ENCODE data around the gene SNAPC2.
A peak's percentile ranks its signal among the peaks of the same experiment; 100 is the strongest.

Gene SNAPC2

DNA sequence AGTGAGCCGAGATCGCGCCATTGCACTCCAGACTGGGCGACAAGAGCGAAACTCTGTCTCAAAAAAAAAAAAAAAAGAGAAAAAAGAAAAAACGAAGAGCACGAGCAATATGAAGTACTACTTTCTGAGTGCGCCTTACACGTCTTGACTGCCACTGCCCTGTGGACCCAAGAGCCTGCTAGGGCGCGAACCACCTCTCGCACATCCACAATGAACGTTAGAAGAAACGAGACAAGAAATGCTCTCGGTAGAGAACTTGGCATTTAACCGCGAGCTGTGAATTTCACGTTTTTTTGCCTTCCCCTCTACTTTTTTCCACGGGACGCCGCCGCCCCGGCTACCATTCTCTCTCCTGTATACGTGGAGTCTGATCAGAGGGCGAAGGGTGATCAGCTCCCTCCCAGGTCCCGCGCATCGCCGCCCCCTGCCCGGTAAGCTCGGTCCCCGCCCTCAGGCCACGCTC lies 22.9 kb downstream of the SNAPC2 start:
- TF ChIP-seq, protein P1, sequence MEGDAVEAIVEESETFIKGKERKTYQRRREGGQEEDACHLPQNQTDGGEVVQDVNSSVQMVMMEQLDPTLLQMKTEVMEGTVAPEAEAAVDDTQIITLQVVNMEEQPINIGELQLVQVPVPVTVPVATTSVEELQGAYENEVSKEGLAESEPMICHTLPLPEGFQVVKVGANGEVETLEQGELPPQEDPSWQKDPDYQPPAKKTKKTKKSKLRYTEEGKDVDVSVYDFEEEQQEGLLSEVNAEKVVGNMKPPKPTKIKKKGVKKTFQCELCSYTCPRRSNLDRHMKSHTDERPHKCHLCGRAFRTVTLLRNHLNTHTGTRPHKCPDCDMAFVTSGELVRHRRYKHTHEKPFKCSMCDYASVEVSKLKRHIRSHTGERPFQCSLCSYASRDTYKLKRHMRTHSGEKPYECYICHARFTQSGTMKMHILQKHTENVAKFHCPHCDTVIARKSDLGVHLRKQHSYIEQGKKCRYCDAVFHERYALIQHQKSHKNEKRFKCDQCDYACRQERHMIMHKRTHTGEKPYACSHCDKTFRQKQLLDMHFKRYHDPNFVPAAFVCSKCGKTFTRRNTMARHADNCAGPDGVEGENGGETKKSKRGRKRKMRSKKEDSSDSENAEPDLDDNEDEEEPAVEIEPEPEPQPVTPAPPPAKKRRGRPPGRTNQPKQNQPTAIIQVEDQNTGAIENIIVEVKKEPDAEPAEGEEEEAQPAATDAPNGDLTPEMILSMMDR (IDR thresholded peaks at IDR 0.05; ENCODE audit: insufficient read depth, low read length, missing control alignments), result no peak
- no peak for DNase-seq (ENCODE audit: low read depth, low spot score)
- peak overlapping the region; percentile 97 for H3K4me3 ChIP-seq (ENCODE audit: low read depth, low read length)
- CTCF ChIA-PET, result interaction anchor here (0.6 to 6.0 kb wide), 24 partner anchors 8 to 319 kb away, joined by 3 to 160 read pairs (median 10); partner anchors contain the start of genes CTXN1, ELAVL1, MAP2K7 and SNAPC2
- POLR2A ChIA-PET, result interaction anchor here (0.7 to 2.2 kb wide), 8 partner anchors 9 to 73 kb away, joined by 3 to 10 read pairs (median 5); partner anchors contain the start of genes ELAVL1 and SNAPC2

DNA sequence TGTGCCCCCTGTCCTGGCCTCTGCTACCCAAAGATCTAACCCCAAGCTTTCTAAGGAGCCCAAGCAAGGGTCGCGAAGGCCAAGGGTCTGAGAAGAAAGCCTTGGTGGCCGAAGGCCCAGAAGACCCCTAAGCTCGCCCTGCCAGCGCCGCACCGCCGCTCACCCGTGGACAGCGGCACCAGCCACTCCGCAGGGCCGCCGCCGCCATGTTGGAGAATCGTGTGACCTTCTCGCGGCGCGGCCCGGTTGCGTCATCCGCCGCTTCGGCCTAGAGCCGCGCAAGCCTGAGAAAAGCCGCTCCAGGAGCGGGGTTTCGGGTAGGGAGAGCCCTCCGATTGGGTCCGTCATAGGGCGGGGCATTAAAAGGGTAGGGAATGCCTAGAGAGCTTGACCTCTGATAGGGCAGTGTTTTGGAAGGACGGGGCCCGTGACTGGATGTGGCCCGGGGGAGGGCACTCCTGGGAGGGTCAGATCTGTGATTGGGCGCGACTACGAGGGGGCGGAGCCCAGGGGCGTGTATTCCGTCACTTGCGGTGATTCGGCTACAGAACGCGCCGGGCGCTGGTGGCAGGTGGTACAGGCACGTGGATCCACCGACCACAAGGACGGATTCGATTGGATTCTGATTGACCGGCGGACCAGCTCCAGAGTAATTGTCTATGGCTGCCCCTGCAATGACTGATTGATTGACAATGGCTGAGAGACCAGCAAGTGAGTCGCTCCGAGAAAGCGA lies 23.5 kb downstream of the SNAPC2 start, which contains the start of gene TIMM44:
Gene TIMM44 (minus strand): TSS at position 223 of the 733 bp plus-strand sequence. CDS start 15 bp downstream, at position 208.
- CTCF ChIA-PET, result interaction anchor here (0.6 to 6.0 kb wide), 39 partner anchors 8 to 358 kb away, joined by 3 to 160 read pairs (median 7); partner anchors contain the start of genes CTXN1, ELAVL1, MAP2K7 and SNAPC2

DNA sequence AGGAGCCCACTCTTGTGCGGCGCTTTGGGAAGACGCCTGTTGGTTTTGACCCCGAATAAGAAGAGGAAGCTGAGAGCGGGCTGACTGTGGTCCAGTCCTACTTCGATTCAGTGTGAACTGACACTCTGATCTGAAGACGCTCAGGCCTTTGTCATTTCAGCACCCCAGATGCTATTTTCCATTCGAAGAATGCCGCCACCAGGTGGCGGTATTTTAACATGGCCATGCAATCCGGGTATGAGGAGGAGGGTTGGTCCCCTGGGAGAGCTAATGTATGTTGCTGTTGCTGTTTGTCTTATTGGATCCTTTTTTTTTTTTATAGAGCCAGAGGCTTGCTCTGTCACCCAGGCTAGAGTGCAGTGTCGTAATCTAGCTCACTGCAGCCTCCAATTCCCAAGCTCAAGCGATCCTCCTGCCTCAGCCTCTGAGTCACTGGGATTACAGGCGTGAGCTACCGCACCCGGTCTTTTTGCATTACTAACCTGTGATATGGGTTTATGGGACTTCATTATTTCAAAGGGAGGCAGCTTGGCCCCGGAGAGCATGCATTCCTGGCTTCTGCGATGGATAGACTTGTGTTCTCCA lies 24.1 kb downstream of the SNAPC2 start:
- CTCF ChIA-PET, result interaction anchor here (0.7 to 6.0 kb wide), 40 partner anchors 9 to 397 kb away, joined by 3 to 160 read pairs (median 7); partner anchors contain the start of genes CTXN1, ELAVL1, MAP2K7 and SNAPC2
- POLR2A ChIA-PET, result interaction anchor here (0.6 to 2.2 kb wide), 9 partner anchors 8 to 61 kb away, joined by 3 to 10 read pairs (median 4); partner anchors contain the start of genes ELAVL1 and SNAPC2
- H3K4me3 ChIP-seq (ENCODE audit: low read depth, low read length), result peak overlapping the region; percentile 60
- TF ChIP-seq, protein P1 (IDR thresholded peaks at IDR 0.05; ENCODE audit: insufficient read depth, low read length, missing control alignments), result peak; percentile 70
- DNase-seq (ENCODE audit: low read depth, low spot score), result peak; percentile 65

More for the DNA sequence above, 23.5 kb downstream of the SNAPC2 start, which contains the start of gene TIMM44:
- peak; percentile 95 for DNase-seq (ENCODE audit: low read depth, low spot score)
- TF ChIP-seq, protein P1 (IDR thresholded peaks at IDR 0.05; ENCODE audit: insufficient read depth, low read length, missing control alignments), result no peak
- H3K4me3 ChIP-seq (ENCODE audit: low read depth, low read length), result peak within 1 kb of the TSS; percentile 97
- POLR2A ChIA-PET, result interaction anchor here (0.6 to 2.2 kb wide), 11 partner anchors 9 to 74 kb away, joined by 3 to 10 read pairs (median 4); partner anchors contain the start of genes ELAVL1 and SNAPC2

DNA sequence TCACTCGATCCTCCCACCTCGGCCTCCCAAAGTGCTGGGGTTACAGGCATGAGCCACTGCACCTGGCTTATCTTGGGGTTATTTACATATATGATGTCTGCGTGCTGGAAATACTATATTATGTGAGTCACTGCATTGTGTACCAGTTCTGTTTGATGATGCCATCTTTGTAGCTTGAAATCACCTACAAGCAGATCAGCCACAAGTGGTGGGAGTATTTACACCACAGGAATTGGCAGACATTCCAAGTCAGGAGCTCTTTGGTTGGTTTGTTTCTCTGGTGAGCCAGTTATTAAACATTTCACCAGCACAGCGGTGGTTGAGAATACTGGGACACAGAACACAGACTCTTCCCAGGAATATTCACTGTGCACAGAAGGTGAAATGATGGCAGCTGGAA lies 27.8 kb downstream of the SNAPC2 start:
- ChIA-PET CTCF (interaction anchor here (0.9 to 1.6 kb wide), 3 partner anchors 19 to 54 kb away, joined by 3 to 7 read pairs (median 3); no protein-coding TSS in a partner anchor), POLR2A (no interaction called here)
- TF ChIP-seq, protein P1 (IDR thresholded peaks at IDR 0.05; ENCODE audit: insufficient read depth, low read length, missing control alignments), result no peak
- no peak overlapping the region for H3K4me3 ChIP-seq (ENCODE audit: low read depth, low read length)
- no peak for DNase-seq (ENCODE audit: low read depth, low spot score)

DNA sequence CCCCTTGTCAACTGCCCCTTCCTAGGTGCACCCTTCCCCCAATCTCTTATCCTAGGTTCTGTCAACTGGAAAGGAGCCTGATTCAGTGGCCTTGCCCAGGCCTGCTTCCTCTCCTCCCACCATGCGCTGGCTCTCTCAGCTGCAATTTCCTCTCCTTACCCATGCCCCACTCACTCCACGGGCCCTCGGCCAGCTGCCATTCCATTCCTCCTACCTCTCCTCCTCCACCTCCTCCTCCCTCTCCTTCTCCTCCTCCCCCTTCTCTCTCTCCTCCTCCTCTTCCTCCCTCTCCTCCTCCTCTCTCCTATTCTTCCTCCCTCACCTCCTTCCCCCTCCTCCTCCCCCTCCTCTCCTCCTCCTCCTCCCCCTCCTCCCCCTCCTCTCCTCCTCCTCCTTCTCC lies 32.9 kb downstream of the SNAPC2 start:
- POLR2A ChIA-PET, result interaction anchor here (0.8 kb wide), 1 partner anchor 9 kb away, joined by 4 read pairs; no protein-coding TSS in a partner anchor
- no peak overlapping the region for H3K4me3 ChIP-seq (ENCODE audit: low read depth, low read length)
- CTCF ChIA-PET, result interaction anchor here (1.1 to 5.7 kb wide), 3 partner anchors 9 to 49 kb away, joined by 4 to 55 read pairs (median 34); partner anchors contain the start of gene TIMM44
- TF ChIP-seq, protein P1 (IDR thresholded peaks at IDR 0.05; ENCODE audit: insufficient read depth, low read length, missing control alignments), result no peak
- DNase-seq (ENCODE audit: low read depth, low spot score), result no peak

All from AG04449 (cell line).